Anterior cingulate cortex (tissue), 58 donors: ENCODE data around the gene ARL15.

Experiments
- DNase-seq, 58 donors: peaks; one replicate each; lab custom pipeline; 2025; lab: John Stamatoyannopoulos, UW

The ARL15 gene

GRCh38 chr5:53926026-53926425, 384.3 kb downstream of the ARL15 start:
- DNase-seq, result no peak

DNA sequence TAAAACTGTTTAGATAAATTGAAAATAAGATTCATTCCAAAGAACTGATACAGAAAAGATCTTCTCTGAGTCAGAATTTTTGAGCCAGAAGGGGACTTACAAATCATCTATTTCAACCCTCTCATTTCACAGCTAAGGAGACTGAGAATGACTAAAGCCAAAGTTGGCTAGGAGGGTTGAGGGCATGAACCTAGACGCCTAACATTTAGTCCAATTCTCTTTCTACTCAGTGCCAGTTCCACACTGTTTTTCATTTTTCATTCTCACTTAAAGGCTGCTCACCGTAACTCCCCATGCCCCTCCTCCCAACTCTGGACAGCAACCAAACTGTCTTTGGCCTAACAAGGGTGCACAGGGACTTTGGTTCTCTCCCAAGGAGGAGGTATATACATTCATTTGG, 386.0 kb downstream of the ARL15 start:
- DNase-seq, result no peak

GRCh38 chr5:53923961-53924360, 386.4 kb downstream of the ARL15 start:
- no peak for DNase-seq

- DNase-seq, result no peak
These were observed 387.6 kb downstream of the ARL15 start for GRCh38 chr5:53922508-53923498.

GRCh38 chr5:53917826-53918225, 392.5 kb downstream of the ARL15 start:
- no peak for DNase-seq

DNA sequence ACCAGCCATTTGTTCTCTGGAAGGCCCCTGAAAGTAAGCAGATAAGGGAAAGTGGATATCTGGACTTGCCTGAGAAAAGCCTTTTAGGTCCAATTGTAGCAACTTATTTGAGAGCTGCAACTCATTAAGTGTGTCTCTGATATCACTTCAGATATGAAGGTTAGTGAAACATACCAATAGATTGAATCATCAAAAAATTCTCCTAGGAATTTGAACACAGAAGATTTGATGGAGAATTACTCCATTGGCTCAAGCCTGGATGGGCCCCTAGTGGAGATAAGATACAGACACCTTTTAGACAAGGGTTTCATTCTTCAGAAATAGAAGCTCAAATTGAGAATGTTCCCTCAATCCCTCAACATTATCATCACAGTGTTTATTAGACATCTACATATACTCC, 393.3 kb downstream of the ARL15 start:
- no peak for DNase-seq

GRCh38 chr5:53915120-53915519, 395.3 kb downstream of the ARL15 start:
- no peak for DNase-seq

- DNase-seq, result no peak
These were observed 396.4 kb downstream of the ARL15 start for GRCh38 chr5:53913941-53914340.

DNA sequence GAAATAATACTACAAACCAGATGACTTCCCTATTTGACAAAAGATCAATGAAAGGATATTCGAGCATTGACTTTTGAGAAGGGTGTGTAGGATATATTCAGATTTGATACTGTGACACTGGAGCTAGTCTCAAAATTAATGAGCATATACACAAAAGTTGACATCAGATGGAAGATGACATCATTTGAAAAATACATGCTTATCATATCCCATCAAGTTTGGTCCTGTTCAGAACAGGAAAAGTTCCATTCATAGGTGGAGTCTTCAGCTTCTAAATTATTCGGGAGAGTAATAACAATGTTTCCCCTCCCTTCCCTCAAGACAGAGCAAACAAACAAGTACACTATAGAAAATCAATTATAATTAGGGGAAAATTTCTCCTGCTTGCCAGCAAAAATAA, 401.6 kb downstream of the ARL15 start:
- no peak for DNase-seq

DNA sequence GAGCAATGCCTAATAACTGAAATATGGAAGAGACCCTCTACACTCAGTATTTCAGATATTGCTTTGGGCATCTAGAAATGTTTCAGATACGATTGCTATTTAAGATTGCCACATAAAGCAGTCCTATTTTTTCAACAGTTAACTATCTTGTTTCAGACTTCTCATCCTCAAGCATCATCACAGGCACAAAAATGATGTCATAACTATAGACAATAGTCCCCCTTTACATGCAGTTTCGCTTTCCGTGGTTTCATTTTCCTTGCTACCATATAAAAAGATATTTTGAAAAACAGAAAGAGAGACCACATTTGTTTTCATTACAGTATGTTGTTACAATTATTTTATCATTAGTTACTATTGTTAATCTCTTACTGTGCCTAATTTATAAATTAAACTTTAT, 402.5 kb downstream of the ARL15 start:
- no peak for DNase-seq

DNA sequence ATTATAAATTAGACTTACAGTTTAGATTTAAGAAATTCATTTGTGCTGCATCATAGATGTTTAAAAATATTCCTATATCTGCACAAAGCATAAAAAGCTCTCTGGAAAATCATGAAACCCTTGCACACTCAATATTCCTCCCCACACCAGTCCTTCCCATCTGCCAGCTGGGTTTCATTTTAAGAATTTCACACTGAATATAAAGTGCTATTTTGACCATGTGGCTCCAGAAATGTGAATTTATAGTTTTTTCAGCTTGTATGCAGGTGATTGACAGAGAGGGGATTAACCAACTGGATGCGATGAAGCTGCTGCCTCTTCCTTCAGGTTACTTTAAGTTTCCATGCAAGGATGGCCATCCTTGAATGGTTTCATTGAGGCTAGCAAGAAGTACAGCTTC, 403.6 kb downstream of the ARL15 start:
- peak in 2 of 58 donors; percentile 3 to 30 for DNase-seq

DNA sequence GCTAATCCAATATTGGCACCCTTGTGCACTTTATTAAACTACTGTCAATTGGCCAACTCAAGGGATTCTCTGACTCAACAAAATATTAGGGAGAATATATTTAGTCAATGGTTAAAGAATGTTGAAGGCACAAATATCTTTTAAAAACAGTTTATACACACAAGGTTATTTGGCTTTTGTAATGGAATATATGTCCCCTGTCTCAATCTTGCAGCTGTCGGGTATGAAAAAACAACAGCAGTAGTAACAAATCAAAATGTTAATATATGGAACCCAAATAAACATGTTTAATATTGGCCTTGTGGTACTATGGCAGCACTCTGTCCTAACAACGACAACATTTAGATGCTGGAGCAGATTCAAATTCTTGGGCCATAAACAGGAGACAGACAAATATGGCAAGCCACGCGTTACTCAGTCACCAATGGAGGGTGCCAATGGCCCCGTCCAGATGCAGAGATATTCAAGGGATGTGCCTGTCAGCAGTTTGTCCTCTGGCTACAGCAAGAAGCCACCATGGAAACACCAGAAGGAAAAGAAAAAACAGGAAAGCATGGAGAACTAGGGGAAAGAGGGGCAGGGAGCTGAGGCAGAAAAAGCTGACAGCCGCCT, 408.0 kb downstream of the ARL15 start:
- no peak for DNase-seq

GRCh38 chr5:53900677-53901076, 409.7 kb downstream of the ARL15 start:
- DNase-seq, result no peak

DNA sequence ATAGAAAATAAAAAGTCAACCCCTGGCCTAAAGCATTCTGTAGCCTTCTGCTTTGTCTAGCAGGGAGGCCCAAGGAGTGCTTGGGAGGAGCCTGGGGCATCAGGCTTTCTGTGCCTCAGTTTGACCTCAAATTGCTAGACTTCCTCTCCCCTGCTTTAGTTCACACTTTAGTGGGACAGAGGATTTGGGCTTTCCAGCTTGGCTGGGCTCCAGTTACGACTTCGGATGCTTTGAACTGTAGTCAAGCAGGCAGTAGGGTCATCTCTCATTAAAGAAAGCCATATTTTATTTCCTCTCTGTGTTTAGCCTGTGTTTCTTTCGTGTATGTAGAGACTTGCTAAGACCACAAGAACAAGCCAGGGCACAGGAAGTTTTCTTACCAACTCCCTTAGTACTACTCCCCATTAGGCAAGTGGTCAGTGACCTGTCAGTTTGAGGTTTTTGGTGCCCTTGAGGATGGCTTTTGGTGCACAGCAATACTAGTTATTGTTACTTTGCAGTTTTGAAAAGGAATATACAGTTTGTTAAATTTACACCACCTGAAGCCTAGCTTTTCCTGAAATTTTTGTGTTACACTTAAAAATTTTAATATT, 415.2 kb downstream of the ARL15 start:
- DNase-seq, result no peak

- DNase-seq, result no peak
These were observed 416.7 kb downstream of the ARL15 start for GRCh38 chr5:53893626-53894025.

GRCh38 chr5:53892224-53892623, 418.1 kb downstream of the ARL15 start:
- no peak for DNase-seq

GRCh38 chr5:53891159-53891558, 419.2 kb downstream of the ARL15 start:
- no peak for DNase-seq

DNA sequence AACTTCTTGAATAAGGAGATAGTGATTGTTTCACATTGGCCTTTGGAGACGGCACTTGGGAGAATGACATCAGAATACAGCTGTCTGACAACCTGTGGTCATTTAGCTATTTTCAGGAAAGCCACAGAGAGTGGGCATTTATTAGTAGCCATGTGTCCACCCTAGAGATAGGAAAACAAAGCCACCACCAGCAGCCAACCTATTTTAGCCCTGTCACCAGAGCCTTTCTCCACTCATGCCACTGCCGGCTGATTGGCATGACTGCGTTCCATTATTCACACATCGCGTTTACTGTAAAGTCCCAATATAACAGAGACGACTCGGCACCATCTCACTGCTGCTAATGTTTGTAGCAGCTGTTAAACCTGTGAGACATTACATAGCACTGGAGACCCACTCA, 419.9 kb downstream of the ARL15 start:
- DNase-seq, result no peak

GRCh38 chr5:53884844-53885243, 425.5 kb downstream of the ARL15 start:
- no peak for DNase-seq

DNA sequence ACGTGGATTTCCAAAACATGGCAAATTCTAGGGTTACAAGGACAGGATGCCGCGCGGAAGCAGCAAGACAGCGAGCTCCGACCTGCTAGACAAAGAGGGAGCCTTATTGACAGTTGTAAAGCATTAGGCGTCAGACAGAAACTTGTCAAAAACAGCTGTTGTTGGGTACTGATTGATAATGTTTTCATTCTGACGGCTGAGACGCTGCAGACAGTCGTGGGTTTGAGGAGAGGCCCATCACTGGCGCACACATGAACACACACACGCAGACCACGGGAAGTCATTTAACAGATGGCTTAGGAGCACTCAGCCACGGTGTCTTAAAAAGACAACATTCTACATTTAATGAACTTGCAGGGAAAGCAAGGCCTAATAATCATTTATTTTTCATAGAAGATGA, 426.0 kb downstream of the ARL15 start:
- no peak for DNase-seq

- DNase-seq, result no peak
These were observed 427.7 kb downstream of the ARL15 start for GRCh38 chr5:53882676-53883031.
